ENCODE data around the gene SAMD5.

SAMD5 gene

DNA sequence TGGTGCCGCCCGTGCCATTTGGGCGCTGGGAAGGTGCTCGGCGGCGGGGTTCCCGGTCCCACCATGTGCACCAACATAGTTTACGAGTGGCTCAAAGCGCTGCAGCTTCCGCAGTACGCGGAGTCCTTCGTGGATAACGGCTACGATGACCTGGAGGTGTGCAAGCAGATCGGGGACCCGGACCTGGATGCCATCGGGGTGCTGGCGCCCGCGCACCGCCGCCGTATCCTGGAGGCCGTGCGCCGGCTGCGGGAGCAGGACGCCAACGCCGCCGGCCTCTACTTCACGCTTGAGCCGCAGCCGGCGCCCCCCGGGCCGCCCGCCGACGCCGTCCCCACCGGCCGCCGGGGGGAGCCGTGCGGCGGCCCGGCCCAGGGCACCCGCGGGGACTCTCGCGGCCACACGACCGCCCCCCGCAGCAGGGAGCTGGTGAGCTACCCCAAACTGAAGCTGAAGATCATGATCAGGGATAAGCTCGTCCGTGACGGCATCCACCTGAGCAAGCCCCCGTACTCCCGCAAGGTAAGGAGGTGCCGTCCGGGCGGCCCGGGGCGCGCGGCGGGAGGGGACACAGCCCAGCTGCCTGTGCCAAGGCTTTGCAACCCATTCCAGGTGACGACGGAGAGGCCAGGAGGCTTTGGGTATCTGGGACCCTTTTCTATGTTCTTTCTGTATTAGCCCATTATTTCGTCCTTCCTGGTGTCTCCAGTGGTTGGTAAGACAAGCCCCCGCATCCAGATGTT lies 547 bp downstream of the SAMD5 start:
- no peak for DNase-seq (ENCODE audit: low read depth)
- TF ChIP-seq CTCF (conservative IDR thresholded peaks at IDR 0.05; ENCODE audit: low read length), result no peak
- peak overlapping the region; percentile 60 for H3K4me3 ChIP-seq (ENCODE audit: low read length)

- no peak for TF ChIP-seq CTCF (conservative IDR thresholded peaks at IDR 0.05; ENCODE audit: low read length)
- DNase-seq (ENCODE audit: low read depth), result no peak
- no peak overlapping the region for H3K4me3 ChIP-seq (ENCODE audit: low read length)
Observed at GRCh38 chr6:147509891-147510290, 1.4 kb downstream of the SAMD5 start.

DNA sequence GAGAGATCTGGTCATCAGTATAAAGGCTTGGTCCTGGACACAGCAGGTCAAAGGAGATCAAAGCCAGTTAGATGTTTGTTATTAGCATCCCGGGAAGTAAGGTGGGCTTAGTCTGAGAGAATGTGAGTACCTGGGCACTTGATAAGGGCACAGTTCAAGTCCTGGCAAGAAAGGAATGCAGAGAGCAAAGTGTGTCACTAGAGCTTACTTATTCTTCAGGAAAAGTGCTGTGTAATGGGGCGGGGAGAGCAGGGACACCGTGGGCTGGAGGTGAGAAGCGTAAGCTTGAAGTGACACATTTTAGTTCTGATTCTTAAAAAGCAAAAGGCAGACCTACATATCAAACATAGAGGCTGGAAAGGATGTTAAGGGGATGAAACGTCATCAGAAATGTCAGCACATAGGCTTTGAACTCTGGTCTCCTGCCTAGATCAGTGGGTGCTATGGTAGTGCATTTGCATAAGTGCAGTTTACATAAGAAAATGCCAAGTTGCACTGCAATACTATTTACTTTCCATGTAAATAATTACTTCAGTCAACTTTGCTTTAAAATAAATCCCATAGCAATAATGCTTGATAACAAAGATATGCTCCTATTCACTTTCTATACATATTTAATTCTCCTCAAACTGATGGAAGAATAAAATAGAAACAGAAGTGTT lies 2.6 kb downstream of the SAMD5 start:
- no peak overlapping the region for H3K4me3 ChIP-seq (ENCODE audit: low read length)
- TF ChIP-seq CTCF (conservative IDR thresholded peaks at IDR 0.05; ENCODE audit: low read length), result no peak
- DNase-seq (ENCODE audit: low read depth), result no peak

- H3K4me3 ChIP-seq (ENCODE audit: low read length), result no peak overlapping the region
- TF ChIP-seq CTCF (conservative IDR thresholded peaks at IDR 0.05; ENCODE audit: low read length), result no peak
- no peak for DNase-seq (ENCODE audit: low read depth)
Observed at GRCh38 chr6:147514831-147515230, 6.3 kb downstream of the SAMD5 start.

GRCh38 chr6:147515327-147515726 lies 6.8 kb downstream of the SAMD5 start:
- no peak for DNase-seq (ENCODE audit: low read depth)
- H3K4me3 ChIP-seq (ENCODE audit: low read length), result no peak overlapping the region
- no peak for TF ChIP-seq CTCF (conservative IDR thresholded peaks at IDR 0.05; ENCODE audit: low read length)

DNA sequence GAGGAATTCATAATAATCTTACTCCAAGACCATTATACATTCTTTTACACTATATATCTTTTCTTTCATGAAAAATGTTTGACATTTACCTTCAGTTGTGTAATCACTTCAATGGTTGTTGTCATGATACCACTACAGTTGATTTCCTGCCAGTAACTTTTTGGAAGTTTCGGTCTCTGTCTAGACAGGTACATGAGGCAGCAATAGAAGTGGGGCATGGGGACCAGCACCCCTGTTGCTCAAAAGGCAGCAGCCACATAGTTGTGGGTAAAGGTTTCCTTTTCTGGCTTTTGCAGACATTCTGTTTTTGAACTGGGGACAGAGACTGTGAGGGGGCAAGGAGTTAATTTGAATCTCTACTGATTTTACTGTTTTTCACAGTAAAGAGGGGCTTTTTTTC lies 14.1 kb downstream of the SAMD5 start:
- no peak for DNase-seq (ENCODE audit: low read depth)
- TF ChIP-seq CTCF (conservative IDR thresholded peaks at IDR 0.05; ENCODE audit: low read length), result no peak
- no peak overlapping the region for H3K4me3 ChIP-seq (ENCODE audit: low read length)
